HG02852 (cell line): ENCODE data around the gene TBX15.

ENCODE experiments used
- ATAC-seq: cut with Tn5 transposase; IDR thresholded peaks from one replicate; pipeline ENCODE4 v1.9.1; 2021; ENCODE audit warnings: mild to moderate bottlenecking, moderate library complexity; ENCODE audit not compliant: unreplicated experiment

Gene TBX15

DNA sequence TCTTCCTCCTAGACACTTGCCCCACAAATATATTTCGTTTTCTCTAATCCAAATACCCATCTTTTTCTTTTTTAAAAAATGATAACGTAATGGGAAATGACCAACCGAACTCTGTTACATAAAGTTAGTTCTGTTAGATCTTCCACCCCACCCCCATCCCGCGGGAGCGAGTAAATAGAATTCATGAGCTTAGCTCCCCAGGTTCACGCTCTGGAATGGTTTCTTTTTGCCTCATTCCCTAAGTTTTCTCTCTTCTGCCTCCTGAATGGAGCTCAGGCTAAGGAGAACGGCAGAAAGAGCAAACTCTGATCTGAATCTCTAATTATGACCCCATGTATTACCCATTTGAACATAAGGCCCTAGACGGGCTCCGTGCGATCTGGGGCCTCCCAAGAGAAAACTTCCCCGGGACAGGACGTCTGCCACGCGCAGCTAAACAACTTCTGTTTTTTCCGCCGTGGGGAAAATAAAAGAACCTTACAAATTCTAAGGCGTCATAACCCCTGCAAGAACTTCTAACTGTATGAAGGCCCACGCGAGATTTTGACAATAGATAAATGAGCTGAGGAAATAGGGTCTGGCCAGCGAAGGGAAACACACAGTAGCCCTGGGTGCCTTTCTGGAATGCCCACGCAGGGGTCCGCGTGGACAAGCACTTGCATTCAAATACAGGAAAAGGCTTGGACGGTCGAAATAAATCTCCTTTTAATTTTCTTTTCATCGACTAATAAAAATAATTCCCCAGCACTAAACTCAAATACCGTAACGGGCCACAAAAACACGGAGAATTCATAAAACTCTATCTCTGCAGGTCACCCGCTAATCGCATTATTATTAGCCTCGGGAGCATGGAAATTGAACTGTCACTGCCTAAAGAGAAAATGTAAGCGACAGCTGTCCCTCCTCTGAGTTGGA, 2.2 kb downstream of the TBX15 start:
- no peak for ATAC-seq

DNA sequence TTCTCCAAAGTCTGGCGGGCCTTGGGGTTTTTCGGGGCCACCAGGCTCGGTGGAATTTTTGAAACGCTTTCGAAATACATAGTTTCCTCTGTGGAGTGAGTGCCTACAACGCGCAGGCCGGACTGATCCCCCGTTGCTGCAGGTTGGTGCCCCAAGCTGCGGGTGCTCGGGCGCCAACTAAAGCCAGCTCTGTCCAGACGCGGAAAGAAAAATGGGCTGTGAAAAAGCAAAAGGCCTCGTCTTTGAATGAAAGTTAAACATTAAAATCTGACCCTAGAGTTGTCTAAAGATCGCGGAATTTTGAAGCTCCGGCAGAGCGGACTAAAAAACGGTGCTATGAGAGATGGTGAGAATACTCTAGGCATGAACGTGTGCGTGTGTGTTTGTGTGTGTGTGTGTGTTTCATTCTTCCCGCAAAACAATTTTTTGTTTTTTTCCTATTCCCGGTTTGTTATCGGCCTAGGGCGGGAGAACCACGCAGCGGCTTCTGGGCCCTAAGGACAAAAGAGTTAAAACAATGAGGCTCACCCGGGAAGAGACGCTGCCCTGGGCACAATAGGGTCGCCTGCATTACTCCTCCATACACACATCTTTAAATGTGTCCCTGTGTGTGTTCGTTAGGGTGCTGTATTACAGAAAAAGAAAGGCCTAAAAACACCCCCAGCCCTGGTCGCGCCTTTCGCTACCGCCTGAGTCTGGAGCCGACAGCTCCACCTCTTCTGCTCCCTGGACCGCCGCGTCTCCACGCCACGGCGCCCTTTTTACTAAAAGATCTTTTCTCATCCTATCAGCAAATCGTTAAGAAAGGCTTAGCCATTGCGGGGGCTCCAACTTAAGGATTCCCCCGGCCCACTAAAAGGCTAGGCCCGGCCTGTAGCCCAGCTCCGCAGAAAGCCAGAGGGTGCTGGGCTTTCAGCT, 3.2 kb downstream of the TBX15 start:
- no peak for ATAC-seq

DNA sequence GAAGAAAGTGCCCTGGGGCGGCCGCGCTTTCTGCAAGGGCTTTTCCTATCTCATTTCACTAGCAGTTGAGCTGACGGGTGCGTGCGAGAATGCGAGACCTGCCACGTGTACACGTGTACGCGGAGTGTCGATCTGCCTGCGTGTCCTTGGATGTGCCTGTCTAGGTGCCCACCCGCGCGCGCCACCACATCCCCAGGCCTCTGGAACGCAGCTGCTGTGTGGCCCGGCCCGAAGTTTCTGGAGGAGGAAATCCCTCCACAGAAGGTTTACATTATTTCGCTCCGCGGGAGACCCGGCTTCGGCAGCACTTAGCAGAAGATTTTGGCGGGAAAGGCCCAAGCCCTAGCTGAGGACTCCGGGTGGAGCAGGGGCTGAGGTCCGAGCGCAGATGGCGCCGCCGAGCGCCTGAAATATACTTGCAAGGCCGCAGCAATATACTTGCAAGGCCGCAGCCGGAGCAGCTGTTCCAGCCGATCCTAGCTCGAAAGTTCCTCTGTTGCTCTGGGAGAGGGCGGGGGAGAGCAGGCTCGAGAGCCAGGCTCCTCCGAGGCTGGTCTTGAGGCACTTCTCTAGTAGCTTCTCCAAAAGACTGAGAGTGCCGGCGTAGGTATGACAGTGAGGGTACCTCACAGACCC, 3.9 kb downstream of the TBX15 start:
- no peak for ATAC-seq

DNA sequence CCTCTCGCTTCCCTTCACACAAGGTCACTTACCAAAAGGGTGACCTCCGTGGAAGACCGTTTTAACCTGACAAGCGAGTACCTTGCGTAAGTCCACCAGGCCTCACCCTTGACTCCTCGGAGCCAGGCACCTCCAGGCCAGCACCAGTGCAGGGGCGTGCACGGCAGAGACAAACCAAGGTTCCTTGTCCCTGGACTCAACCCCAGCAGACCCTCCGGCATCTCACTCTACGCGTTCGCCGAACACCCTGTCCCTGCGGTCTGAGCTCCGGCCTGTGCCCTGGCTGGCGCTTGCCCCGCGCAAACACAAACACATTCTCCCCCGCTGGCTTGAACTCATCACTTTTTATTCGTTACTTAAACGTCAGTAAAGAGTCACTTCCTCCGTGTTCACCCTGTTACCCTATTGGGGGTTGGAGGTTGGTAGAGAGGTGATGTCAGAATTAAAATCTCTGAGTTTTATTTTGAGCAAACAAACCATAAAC, 4.5 kb downstream of the TBX15 start:
- no peak for ATAC-seq

DNA sequence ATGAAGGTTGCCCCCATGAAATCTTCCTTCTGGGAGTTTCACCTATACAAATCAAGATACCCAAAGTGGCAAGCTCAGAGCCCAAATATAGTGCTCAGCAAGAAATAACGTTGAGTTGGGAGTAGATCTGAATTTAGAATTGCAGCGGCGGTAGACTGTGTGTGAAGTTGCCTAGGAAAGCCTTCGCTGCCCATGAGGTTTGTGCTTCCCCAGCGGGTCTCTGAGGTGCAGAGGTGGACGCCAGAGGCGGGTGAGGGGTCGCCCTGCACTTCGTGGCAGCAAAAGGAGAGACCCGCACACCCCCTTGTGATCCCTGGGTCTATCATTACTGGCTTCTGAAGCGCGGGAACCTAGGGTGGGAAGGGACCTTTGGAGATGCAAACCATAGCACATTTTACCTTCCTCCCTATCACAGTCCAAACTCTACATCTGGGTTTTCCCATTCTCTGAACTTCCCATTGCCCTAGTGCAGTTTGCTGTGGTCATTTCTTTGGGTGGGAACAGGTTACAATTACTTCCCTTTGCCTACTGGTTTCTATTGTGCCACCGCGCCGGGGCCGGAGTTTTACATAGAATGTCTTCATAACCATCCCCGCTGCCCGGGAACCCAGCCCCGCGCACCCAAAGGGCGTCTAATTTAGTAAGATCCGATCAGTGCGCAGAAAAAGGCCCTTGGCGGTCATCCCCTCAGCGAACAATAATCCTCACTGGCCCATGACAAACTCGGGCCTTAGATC, 5.2 kb downstream of the TBX15 start:
- ATAC-seq, result no peak

DNA sequence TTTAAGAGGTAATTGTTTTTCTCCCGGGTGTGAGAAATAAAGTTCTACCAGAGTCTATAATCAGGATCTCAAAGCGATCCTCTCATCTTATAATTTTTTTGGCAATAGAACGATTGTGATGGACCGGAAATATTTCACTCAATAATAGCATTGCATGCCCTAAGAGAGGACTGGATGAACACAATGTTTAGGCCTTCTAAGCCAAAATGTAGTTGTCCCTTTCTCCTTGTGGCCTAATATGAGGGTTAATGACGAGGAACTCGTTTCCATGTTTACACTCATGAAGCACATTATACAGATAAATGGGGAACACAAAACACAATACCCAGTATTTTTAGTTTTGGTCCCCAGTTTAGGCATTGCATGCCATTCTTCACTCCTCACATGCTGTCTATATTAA, 5.9 kb downstream of the TBX15 start:
- ATAC-seq, result no peak

DNA sequence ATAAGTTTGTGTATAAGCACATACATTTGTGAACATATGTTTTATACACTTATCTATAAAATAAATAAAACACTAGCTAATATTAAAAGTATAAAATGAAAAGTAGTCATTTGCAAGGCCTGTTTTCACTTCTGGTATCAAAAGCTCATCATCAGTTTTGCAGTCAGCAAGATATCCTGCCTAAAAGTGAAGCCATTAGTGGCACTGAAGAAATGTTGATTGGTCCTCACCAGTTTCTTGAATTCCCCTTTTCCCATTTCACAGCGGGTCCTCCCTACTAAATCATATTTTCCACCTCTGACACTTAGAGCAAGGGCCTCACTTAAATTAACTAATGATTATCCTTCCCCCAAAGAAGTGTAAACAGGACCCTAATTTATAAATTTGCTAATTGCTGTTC, 6.7 kb downstream of the TBX15 start:
- ATAC-seq, result no peak

DNA sequence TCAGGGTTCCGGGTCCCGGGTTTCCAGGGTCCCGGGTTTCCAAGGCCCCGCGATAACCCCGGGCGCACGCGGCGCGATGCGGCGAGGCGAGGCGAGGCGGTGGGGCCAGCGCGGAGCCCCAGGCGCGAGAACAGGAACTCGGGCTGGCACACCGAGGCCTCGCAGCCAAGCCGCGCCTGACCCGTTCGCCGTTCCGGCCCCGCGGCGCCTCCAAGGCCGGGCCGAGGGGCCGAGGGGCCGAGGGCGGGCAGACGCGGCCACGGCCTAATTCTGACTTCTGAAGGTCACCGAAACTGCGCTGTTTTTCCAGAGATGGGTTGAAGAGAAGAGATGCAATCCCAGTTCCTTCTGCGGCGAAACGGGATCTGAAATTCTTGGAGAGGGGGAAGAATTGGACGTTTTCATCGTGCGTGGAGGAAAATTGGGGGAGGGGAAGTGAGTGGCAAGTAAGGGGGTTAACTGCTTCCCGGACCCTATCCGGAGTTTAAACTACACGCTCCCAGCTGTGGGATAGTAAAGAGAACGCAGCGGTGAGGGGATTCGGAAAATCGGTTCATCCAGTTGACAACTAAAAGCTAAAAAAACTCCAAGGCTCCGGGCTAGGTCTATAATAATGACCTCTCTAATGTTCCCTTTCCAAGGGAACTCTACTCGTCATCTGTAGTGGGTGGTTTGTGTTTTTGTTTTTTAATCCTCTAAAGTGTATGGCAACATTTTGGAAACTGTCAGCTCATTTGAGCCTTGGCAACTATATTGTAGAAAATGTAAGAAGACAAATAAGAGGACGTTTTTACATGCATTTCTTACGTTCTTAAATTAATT, 8.2 kb downstream of the TBX15 start:
- no peak for ATAC-seq

DNA sequence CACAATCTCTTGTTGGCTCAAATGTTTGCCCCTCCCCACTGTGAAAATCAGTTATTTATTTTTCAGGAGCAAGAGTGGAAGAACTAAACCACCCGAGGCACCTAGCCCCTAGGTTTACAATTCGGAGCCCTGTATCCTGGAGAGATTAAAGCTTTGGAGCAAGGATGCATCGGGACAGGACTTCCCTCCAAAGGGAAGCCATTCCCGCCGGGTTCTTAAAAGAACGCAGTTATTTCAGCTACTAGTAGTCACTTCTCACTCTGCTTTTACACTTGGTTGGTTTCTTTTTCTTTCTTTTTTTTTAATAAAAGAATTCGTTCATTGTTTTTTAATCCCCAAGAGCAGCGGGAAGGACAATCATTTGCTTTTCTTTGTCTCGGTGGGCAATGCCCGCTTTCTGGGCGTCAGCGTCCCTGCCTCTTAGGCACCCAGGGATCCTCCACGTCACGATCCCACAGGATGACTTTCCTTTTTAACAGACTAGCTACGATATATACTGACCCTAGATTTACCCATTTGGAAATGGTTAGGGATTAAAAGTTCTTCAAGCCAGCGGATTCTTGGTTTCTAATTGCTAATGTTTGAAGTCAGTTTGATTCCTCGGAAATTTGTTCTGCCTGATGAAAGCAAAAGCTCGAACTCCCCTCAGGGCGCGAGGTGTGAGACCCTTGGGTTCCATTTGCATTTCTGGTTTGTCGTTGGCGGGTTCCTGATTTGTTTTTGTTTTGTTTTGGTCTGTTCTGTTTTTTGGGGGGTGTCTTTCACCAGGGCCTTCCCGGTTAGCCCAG, 9.0 kb downstream of the TBX15 start:
- ATAC-seq, result no peak

DNA sequence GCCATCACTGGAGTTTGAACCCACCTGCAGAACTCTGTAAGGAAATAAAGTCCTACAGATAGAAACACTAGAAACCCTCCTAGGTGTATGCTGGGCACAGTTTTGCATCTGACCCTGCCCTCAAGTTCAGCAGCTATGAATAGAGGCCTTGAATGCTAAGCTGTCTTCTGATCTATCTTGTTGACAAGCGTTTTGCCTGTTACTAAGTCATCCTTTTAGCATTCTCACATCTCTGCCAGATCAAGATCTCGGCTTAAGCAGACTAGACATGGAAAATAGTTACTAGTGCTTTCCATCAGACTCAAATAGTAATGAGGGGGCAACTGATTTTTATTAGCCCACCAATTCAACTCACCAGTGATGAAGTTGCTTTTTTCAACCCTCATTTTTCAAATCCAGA, 10.5 kb downstream of the TBX15 start:
- no peak for ATAC-seq

DNA sequence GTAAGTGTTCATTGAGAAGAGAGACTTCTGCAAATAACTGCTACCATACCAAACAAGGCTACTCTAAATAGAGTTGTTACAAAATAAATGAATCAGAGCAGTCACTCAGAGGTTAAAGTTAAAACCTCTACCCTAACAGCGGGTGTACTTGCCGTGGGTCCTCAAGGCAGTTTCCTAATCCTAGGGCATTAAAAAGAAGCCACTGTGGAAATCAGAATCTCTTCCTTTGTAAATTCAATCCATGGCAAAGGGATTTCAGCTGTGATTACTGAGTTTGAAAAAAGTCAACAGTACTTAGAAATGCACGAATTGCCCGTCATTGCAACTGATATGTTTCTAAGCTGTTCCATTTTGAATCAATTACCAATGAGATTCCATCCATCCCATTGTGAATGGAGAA, 13.5 kb downstream of the TBX15 start:
- no peak for ATAC-seq

DNA sequence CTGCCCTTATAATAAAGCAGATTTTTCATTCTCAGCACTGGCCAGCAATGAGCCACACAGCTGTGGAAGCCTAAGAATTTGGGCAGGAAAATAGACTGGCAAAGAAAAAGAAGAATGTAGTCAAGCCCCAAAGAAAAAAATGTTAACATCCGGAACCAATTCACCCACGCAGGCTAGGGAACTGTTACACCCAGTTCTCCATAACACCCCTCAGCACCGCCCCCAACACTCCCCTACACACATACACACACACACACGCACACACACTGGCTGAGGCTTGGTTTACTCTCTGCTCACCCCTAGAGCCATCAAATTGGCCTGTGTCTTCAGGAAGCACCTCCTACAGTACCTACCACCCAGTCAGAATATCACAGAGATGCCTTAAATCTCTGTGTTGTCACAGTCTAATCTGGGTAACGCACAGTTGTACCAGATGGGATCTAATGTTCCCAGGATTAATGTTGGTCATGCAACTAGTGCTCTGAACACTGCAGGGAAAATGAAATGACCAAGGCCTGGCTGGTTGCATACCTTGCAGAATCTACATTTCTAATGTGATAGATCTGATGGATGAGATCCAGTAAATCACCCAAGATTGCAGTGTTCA, 14.5 kb downstream of the TBX15 start:
- ATAC-seq, result no peak

DNA sequence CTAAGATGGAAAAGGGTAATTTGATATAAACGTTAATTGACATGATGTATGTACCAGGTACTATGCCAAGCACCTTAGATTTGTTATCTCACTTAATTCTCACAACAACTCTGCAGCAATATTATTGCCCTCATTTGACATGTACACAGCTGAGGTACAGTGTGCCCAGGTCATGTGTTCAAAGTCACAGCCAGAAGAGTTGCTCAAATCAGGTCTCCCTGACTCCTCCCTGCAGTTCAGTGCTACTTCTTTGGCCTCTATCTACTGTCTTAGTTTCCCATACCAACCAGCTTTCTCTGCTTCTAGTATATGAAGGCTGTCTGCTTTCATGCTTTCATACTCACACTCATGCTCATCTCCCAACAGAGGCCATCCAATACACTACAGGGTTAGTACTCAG, 15.1 kb downstream of the TBX15 start:
- ATAC-seq, result no peak

DNA sequence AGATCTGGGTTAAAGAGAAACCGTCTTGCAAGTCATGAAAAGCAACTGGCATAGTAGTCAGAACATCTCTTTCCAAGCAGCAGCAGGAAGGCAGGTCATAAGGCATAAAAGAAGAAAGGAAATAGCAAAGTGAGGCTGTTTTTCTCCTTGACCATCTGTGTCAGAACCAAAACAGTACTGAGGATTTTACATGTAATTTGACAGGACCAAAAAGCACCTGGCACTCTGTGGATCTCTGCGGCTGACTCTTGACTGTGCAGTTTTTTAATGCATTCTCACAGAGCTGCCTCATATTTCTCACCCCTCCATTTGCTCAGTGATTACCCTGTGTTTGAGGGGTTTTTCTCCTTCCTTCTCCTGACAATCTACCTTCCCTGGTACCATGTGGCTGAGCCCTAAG, 17.7 kb downstream of the TBX15 start:
- ATAC-seq, result no peak

DNA sequence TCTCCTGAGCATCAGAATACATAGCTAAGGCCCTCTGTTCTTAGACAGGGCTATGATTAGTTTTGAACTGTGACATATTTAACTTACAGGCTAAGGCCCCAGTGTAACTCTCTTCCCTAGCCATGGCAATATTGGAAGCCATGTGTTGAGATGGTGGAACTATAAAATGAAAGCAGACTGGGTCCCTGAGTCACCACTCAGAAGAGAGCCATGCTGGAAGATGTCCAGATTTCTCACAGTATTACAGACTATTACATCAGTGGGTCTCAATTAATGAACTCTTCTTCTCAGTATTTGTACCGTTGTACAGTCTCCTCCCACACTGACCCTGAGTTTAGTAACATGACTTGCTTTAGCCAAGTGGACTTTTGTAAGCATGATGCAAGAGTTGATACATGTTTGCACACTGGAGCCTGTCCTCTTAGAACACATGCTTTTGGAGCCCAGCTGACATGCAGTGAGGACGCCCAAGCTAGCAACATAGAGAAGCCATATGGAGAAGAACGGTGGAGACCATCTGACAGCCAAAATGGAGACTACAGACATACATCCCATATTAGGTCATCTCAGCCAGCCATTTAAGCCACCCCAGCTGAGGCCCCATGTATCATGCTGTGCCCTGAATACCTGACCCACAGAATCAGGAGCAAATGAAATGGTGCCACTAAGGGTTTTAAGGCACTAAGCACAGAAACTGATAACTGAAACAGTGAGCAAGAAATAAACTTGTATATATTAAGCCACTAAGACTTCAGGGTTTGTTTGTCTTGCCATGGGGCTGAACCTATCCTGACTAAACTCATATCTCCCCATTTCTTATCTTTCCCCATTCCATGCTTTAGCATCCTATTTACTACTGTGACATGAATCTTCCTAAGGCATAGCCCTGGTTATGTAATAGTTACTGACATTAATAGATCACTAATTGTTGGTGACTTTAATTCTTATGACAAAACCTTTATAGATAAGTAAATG, 24.4 kb downstream of the TBX15 start:
- no peak for ATAC-seq

DNA sequence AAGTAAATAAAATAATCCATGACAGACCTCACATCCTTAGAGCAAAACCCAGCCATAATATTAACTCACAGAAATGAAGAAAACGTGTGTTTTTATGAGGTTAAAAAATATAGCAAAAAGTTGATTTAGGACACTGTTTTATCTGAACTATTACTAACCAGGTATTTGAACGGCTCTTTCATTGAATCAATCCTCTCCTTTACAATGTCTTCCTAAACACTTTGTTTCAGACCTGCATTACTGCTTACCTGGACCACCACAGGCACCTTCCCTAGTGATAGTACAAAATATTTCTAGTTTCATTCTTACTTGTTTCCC, 25.0 kb downstream of the TBX15 start:
- no peak for ATAC-seq

DNA sequence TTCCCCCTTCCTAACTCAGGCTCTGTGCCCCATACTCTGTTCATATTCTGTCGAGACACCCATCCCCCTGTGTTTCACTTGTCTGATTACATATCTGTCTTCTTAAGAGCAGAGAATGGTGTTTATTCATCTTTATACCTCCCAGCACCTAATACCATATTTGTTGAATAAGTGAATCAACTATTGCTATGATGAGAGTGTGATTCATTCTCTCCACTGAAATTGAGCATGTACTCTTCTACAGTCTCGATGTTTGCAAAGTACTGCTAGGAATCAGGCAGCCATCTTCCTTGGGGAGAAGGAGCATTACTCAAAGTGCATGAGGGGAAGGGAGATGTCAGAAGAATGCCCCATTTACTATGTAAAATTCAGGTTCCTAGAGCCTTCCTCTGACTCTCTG, 27.0 kb downstream of the TBX15 start:
- ATAC-seq, result no peak
